NCI-H2081 (cell line): ENCODE data around the gene ZC3H7A.

Experiments
- DNase-seq, 2 experiments: peaks; one replicate each; lab custom pipeline; 2025; lab: John Stamatoyannopoulos, UW

The ZC3H7A gene

DNA sequence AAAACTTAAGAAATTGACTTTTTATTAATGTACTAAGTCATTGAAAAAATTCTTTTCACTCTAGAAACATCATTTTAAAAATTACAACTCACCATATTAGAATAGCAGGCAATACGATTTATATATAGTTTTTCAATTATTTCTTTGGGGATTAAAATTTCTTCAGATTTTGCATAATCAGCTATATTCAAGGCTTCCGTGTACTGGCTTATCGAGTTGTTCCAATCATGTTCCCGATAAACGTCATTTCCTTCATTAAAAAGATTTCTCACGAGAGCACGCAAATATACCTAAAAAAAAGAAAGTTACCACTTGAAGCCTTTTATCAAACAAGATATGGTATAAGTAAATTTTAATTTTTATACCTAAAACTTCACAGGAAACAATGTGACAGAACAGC is 18.0 kb downstream of the ZC3H7A start:
- DNase-seq: no peak

DNA sequence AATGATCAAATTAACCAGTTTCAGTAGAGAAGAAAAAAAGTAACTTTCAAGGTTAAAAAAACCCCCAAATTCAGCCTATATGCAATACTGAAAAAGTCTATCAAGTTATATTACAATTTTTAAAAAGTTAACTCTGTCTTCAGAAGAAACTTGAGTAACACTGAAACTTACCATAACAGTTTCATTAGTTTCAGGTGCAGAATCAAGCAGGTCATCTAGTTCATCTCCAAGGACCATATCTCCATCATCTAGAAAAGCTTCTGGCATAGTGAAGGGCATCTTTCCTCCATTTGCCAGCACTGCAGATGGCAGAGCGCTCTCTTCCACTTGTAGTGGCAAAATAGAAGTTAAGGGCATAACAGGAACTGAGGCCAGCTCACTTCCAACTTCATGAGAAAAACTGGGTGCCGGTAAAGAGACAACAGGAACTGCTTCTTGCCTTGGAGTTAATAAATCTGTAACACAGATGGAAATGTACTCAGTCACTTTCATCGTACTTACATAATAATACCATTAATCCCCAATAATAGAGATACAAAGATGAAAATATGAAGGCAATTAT is 22.9 kb downstream of the ZC3H7A start:
- no peak for DNase-seq

DNA sequence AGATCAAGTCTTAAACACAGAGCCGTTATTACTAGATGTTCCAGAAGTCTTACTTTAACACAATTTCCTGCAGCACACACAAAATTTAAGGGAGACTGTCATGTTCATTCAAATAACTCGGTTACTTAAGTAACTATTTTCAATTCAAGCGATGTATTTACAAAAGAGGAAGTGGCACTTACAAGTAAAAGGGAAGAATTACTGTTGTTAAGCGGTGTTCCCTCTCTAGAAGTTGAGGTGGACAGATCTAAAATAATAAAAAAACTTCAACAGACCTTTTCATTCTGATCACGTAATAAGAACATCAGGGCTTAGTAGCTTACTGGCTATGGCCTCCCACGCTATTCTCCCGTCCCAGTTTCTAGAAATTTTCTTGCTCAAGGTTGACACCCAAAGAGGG is 28.2 kb downstream of the ZC3H7A start:
- DNase-seq: no peak

DNA sequence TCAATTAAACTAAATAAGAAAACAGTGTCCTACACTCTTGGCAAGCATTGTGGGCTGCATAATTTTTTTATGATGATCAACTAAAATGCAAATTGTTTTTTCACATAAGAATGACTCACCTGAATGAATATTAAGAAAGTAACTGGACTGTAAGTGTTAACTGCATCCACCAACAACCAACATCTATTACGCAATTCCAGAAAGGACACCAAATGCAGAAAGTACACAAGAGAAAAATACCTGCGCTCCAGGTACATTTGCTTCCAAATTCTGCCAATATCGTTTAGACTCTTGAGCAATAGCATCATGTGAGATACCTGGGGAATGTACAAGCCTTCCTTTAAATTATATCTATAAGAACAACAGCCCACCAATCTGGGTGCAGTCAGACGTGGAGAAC is 34.6 kb downstream of the ZC3H7A start:
- DNase-seq: no peak

DNA sequence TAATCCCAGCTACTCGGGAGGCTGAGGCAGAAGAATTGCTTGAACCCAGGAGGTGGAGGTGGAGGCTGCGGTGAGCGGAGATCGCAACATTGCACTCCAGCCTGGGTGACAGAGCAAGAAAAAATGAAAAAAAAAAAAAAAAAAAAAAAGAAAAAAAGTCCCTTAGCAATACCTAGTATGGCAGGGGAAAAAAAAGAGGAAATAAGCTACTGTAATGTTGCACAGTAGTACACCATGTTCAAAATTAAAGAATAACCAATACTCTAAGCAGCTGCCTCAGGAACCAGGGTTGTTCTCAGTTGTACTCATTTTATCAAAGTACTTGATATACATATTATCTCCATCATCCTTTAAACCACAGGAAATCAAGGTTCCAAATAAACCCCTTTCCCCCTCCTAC is 37.1 kb downstream of the ZC3H7A start:
- DNase-seq: no peak

DNA sequence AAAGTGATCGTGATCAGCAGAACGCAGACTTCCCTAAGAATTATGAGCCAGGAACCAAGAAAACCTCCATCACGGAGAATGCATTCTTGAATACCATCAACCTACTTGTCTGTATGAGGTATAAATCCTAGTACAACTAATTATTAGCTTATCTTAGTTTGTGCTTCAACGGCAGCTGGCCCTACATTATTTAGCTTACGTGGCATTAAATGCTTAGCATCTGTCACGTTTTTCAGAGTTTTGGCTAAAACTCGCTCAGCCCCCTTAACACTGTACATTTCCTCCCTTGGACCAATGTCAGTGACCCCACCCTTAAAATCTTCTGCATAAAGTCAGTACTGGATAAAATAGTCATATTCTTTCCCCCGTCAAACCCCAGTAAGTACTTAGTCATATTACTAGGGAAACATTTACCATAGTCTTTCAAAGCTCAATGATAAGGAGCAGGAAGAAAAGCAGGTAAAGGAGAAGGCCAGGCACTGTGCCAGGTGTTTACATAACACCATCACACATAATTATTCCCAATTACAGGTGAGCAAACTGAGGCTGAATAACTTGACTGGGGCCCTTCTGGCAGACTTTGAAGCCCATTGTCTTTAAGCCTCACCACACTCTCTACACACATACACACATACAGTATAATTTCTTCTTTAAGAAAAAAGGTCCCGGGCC is 37.8 kb downstream of the ZC3H7A start:
- peak in 1 of 2 experiments; percentile 53 for DNase-seq

DNA sequence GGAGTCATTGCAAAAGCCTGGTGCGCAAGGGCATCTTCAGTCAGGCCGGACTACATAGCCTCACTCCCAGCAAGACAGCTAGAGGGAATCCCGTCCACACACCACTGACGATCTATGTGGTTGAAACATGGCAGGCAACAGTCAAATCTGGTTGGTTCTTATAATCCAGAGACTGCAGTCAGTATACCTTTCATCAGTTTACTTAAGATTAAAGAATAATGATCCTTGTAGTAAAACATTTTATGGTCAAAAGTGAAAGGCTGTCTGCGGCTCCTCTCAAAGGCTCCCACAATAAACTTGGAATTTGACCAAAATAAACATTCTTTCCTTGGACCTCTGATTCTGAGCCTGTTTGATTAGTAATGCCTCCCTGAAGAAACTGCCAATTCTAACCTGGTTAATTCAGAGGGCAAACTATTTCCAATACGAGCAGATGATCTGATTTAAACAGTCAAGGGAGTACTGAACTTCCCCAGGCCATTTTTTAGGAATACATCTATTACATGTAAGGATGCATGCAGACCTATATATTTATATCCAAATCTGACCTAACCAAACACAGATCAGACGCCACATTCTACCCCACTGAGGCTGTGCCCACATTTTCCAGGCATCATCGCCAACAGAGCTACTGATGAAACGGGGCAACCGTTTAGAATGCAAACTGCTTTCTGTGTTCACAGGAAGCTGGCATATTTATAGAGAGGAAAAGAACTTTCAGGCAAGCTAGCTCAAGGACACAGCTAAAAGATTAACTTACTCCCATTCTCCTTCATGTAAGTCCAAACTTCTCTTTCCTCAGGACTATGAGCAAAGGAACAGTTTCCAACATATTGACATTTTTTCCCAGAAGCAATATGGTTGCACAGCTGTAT is 39.1 kb downstream of the ZC3H7A start:
- DNase-seq: no peak

DNA sequence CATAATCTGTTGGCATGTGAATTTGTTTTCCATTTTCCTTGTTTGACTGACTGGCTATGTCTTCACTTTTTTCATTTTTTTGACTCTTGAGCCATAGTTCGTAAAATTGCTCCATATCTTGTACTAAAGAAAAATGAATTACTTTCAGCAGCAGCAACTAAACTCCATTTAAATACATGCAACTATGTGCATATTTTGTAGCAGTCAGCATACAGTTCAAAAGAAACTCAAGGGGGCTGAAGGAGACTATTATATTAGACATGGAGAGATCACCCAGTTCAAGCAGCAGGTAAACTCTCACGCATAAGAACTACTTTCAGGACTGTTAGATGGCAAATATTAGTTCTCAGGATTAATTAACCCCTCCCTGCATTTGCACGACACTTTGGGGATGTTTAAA is 40.8 kb downstream of the ZC3H7A start:
- DNase-seq: no peak

DNA sequence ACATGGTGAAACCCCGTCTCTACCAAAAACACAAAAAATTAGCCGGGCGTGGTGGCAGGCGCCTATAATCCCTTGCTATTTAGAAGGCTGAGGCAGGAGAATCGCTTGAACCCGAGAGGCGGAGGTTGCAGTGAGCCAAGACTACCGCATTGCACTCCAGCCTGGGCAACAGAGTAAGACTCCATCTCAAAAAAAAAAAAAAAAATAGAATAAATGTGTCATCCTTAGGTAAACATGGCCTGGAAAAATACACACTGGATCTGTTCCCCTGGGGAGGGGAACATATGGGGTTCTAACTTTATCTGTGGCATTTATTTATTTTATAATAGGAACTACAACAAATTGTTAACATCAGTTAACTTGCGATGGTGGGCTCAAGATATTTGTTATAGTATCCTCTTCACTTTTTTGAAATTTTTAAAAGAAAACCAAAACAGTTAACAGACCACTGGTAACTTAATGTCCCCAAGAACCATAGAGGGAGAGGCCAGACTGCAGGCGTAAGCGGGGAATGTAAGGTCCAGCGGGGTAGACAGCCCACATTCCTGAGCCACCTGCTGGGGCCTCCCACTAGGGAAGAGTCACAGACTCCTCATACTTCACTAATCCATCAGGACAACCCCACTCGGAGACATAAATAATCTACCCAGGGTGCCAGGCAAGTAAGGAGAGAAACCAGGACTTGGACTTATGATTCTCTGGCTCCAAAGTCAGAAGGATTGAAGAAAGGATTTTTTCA is 41.9 kb downstream of the ZC3H7A start:
- DNase-seq: no peak

DNA sequence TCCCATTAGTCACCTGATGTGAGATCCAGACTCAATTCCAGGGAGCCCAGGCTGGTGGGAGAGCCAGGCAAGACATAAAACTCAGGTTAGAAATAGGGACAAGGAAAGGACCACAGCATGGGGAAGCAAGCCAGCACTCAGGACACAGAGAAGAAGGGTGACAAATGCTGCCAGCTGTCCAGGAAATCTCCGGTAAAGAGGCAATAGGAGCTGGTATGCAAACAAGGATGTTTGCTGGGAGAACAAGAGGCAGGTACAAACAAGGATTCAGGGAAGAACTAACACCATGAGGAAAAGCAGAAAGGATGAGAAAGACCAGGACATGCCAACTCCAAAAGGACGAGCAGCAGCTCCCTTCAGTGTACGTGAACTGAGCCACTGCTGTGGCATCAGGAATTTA is 44.2 kb downstream of the ZC3H7A start:
- DNase-seq: no peak

DNA sequence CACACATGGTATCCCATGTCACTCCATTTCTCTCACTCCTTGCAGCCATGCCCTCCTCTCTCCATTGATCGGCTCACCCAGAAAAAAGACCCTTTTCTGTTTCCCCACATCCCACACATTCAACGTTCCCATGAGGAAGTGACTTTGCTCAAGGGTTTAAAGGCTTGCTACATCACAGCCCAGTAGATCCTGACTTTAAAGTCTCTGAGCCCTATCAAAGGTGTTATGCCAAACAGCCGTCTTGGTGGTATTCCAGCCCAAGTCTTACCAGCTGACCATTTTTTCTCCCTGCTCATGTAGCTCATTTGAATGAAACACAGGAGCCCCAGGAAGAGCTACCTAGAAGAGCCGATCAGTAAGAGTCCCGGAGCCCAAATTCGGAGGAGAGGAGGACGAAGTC is 47.0 kb downstream of the ZC3H7A start:
- DNase-seq: no peak

DNA sequence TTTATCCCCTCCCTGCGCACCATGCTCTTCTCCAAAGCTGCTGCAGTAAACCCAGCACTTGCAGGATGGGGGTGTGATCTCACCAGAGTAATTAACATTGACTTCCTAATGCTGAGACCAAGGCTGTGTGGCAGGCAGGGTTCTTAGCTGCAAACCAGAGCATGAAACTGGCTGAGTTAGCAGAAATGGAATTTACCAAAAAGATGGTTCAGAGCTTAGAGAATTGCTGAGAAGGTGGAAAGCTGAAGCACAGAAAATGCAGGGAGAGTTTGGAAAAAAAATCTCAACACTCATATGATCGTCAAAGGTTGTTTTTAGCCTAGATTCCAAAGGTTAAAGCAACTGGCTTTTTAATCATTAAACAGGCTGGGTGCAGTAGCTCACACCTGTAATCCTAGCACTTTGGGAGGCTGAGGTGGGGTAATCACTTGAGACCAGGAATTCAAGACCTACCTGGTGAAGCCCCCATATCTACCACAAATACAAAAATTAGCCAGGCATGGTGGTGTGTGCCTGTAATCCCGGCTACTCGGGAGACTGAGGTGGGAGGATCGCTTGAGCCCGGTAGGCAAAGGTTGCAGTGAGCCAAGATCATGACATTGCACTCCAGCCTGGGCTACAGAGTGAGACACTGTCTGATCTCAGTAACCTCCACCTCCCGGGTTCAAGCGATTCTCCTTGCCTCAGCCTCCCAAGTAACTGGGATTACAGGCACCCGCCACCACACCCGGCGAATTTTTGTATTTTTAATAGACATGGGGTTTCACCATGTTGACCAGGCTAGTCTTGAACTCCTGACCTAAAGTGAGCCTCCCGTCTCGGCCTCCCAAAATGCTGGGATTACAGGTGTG is 48.4 kb downstream of the ZC3H7A start:
- DNase-seq: no peak

DNA sequence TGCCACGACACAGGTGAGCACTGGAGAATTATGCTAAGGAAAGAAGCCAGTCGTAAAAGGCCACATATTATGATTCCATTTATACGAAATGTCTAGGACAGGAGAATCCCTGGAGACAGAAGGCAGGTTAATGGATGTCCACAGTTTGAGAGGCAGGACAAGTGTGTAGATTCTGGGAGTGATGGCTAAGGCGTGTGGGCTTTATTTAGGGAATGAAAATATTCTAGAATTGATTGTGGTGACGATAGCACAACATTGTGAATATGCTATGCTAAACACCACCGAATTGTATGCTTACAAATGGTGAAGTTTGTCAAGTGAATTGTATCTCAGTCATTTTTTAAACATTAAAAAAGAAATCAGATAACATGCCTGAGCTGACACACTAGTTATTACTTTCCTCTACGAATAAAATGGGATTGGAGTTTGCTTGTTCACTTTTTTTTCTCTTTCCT is 49.1 kb downstream of the ZC3H7A start:
- no peak for DNase-seq

DNA sequence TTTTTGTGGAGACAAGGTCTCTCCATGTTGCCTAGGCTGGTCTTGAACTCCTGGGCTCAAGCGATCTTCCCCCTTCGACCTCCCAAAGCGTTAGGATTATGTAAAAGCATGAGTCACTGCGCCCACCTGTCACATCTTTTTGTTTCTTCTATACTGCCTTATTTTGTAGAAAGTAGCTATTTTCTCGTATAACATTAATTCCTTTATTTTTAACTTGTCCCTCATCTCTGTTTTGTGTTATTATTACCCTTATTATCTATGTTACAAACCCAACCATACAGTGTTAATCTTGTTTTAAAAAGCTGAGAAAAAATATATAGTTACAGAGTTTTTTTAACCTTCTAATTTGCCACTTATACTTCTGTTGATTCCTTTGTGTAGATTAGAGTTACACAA is 53.0 kb downstream of the ZC3H7A start:
- no peak for DNase-seq

DNA sequence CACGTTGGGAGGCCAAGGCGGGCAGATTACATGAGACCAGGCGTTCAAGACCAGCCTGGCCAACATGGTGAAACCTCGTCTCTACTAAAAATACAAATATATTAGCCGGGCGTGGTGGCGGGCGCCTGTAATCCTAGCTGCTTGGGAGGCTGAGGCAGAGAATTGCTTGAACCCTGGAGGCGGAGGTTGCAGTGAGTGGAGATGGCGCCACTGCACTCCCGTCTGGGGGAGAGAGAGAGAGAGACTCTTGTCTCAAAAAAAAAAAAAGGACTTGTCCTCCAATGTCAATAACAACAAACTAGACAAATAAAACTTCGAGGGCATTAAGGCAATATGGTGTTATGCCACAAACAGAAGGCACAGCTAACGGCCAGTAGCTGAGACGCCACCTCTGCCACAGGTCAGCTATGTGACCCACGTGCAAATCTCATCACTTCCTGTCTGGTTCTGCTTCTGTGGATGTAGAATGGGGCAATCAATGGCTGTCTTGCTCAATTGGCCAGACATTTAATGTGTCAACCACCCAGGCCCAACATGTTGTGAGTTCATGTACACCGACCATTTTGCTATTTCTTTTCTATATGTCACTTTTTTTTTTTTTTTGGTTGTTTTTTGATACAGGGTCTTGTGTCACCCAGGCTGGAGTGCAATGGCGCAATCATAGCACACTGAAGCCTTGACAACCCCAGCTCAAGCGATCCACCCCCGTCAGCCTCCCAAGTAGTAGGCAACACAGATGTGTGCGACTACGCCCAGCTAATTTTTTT is 53.6 kb downstream of the ZC3H7A start:
- no peak for DNase-seq

DNA sequence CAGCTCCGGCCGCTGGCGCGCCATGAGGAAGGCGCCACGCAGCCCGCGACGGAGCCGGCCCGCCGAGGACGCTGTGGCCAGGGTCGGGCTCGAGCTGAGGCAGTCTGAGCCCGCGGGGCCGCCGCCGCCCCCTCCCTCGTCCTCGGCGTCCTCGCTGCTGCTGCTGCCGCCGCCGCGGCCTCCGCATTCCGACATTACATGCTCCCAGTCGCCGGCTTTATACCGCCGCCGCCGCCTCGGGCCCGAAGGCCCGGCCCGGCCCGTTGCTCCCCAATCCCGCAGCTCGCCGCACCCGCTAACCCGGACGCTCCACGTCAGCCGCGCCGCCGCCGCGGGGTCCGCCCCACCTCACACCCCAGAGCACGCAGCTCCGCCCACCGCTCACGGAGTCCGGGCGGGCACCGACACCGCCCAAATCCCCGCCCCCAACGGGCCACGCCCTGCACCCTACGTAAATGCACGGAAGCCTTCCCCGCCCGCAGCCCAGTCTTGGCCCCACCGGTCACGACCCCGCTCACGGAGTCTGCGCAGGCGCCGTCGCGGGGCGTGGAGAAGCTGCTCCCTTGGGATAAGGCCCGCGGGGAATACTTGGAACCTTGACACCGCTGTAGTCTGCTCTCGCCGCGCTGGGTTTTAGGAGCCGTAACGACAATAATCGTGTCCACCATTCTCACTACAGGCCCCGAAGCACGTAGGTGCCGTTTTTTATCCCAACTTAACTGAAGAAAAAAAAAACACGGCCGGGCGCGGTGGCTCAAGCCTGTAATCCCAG is 54.3 kb downstream of the ZC3H7A start, which contains the start of gene TXNDC11:
Gene TXNDC11 (minus strand): TSS at position 322 of the 772 bp plus-strand sequence. CDS start 127 bp downstream, at position 195.
- DNase-seq: peak; percentile 96 to 98

DNA sequence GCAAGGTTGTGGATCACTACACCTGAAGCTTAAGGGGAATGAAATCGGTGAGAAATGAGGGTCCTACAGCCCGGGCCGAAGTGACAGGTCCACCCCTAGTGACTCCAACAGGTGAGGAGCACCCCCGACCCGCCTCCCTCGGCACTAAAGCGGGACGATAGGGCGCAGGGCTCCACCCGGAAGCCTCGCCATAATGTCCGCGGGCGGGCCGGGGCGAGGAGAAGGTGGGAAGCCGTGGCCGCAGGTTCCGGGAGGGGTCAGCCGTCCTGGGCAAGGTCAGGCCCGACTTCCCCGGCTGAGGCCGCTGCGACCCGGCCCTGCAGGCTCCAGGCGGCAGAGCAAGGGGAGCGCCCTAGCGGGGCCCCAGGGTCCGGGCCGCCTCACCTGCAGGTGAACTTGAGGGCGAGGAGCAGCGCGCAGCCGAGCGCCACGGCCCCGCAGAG is 54.9 kb downstream of the ZC3H7A start:
- DNase-seq: no peak

DNA sequence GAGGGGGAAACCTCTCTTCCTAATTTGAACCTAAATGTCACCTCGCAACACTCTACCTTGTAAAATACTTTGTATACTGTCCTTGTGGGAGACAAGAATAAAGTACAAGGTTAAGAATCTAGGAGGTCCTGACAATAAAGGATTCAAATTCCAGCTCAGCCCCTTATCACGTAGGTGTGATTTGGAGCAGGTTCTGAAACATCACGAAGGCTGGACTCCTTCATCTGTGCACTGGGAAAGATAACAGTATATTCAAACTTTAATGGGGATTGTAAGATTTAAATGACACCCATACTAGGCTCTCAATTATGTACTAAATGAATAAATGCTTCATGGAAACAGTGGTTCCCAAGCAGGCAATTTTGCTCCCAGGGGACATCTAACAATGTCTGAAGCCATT is 56.5 kb downstream of the ZC3H7A start:
- DNase-seq: no peak

DNA sequence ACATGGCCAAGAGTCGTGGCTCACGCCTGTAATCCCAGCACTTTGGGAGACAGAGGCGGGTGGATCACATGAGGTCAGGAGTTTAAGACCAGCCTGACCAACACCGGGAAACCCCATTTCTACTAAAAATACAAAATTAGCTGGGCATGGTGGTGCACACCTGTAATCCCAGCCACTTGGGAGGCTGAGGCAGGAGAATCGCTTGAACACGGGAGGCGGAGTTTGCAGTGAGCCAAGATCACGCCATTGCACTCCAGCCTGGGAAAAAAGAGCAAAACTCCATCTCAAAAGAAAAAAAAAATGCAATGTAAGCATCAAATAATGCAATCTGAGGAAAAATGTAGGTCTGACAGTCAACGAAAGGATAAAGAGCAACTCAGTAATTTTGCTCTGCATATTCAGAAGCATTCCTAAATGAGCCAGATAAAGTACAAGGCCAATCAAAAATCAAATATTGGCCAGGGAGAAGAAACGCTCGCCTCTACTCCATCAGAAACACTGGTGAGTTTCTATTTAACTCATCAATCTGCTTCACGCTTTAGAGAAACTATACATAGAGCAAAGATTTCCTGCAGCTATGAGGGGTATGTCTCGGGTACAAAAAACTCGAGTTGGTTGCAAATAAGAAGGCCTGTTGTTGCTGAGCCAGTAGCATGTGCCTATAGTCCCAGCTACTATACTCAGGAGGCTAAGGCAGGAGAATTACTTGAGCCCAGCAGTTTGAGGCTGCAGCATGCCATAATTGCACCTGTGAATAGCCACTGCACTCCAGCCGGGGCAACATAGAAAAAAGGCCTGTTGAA is 58.1 kb downstream of the ZC3H7A start:
- no peak for DNase-seq
